ENCODE measurements around the gene MAST4. TPM values are rescaled to one million over a fixed set of nuclear protein-coding genes. Genes with fewer than 3 reads are reported as not detected.

Gene MAST4
- total RNA-seq, 2 donors from 2014 or later: 50.4 to 60.6 TPM

DNA sequence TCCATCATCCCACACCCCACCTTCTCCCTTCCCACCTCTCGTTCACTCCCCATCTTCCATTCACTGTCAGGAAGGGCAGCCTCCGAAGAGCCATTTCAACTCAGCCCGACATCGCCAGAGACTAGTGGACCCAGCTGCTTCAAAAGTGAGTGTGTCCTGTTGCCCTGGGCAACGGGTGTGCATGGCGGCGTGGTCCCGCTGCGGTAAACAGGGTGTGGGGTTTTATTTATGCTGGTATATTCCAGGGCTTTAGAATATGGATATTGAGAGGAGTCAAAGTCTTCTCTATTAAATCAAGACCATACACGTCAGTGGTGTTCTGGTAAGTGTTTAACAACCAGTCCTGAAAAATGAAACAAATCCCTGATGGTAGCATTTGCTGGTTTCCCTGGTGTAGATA lies 274.5 kb downstream of the MAST4 start:
- Histone ChIP-seq H3K9me3 (no peaks in the 10 kb centered on the region), H3K36me3 (no peaks in the 10 kb centered on the region), H3K4me1 (peaks cover 0 to 5% of the 10 kb centered on the region in 2 donors), H3K4me3 (no peak overlapping the region), H3K27ac (no peak overlapping the region), H3K27me3 (no peaks in the 10 kb centered on the region)
- no peak for DNase-seq (ENCODE audit: low spot score)
- TF ChIP-seq, protein P1, sequence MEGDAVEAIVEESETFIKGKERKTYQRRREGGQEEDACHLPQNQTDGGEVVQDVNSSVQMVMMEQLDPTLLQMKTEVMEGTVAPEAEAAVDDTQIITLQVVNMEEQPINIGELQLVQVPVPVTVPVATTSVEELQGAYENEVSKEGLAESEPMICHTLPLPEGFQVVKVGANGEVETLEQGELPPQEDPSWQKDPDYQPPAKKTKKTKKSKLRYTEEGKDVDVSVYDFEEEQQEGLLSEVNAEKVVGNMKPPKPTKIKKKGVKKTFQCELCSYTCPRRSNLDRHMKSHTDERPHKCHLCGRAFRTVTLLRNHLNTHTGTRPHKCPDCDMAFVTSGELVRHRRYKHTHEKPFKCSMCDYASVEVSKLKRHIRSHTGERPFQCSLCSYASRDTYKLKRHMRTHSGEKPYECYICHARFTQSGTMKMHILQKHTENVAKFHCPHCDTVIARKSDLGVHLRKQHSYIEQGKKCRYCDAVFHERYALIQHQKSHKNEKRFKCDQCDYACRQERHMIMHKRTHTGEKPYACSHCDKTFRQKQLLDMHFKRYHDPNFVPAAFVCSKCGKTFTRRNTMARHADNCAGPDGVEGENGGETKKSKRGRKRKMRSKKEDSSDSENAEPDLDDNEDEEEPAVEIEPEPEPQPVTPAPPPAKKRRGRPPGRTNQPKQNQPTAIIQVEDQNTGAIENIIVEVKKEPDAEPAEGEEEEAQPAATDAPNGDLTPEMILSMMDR (IDR thresholded peaks at IDR 0.05): no peak

DNA sequence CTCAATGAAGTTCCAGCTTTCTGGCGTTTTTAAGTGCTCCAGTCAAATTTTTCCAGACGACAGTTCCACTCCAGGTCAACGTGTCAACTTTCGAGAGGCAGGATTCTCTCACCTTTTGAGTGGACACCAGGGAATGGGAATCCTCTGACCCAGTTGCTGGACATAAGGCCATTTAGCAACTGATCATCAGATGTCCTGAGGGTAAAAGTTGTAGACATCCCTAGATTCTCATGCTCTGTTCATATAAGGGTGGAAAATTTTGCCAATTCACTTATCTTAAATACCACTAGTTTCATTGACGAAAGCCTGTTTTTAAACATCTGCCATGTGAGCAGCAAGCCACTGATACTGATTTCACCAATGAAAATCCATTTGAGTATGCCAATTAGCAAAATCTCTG lies 275.5 kb downstream of the MAST4 start:
- no peak overlapping the region for H3K27ac ChIP-seq
- H3K36me3 ChIP-seq: no peaks in the 10 kb centered on the region
- H3K4me3 ChIP-seq: no peak overlapping the region
- no peak for DNase-seq (ENCODE audit: low spot score)
- H3K4me1 ChIP-seq: peaks cover 0 to 5% of the 10 kb centered on the region in 2 donors
- no peaks in the 10 kb centered on the region for H3K9me3 ChIP-seq
- H3K27me3 ChIP-seq: no peaks in the 10 kb centered on the region
- TF ChIP-seq, protein P1 (IDR thresholded peaks at IDR 0.05): no peak

DNA sequence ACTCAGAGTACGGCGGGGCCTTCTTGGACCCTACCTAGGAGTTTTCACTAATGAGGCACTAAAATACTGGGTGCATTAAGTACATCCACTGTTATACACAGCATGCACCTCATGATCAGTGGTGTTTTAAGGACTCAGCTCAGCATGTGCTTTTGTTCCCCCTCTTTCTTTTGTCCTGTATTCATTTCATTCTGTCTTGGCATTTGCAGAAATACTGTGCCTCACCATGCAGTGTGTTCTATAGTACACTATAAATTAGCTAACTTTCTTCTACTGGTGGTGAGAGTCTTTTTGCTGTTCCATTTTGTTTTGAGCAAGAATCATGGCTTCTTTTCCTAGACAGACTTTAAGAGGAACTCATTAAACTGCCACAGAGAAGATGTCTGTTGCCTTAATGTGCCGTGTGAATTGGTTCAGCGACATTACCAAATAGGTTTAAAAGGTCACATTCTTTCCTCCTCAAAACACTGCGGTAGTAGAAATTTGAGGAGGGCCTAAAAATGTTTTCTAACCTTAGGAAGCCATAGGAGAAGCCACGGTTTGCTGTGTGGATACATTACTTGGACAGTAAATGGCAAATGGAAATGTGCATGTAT lies 276.6 kb downstream of the MAST4 start:
- DNase-seq (ENCODE audit: low spot score): no peak
- Histone ChIP-seq H3K4me3 (no peak overlapping the region), H3K27me3 (no peaks in the 10 kb centered on the region), H3K4me1 (no peaks in the 10 kb centered on the region), H3K27ac (no peak overlapping the region), H3K9me3 (no peaks in the 10 kb centered on the region), H3K36me3 (no peaks in the 10 kb centered on the region)
- TF ChIP-seq, protein P1 (IDR thresholded peaks at IDR 0.05): no peak

DNA sequence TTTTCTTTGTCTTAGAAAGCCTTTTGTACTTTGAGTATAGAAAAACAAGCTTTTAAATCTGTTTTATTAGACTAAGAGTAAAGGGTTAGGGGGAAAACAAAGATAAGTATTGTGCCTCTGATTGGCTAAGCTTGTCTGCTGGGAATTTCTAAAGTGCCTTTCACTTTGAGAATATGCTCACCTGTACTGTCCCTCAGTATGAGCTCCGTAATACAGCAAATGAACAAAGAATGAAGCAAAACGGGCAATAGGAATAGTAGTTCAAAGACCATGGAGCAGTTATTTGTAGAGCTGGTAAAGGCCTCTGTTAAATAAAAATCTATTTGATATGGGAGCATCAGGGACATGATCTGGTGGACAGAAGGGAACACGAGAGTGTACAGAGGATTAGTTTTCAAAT lies 277.8 kb downstream of the MAST4 start:
- Histone ChIP-seq H3K27me3 (no peaks in the 10 kb centered on the region), H3K4me3 (no peak overlapping the region), H3K36me3 (no peaks in the 10 kb centered on the region), H3K9me3 (no peaks in the 10 kb centered on the region), H3K4me1 (no peaks in the 10 kb centered on the region), H3K27ac (no peak overlapping the region)
- TF ChIP-seq, protein P1 (IDR thresholded peaks at IDR 0.05): no peak
- DNase-seq (ENCODE audit: low spot score): no peak

DNA sequence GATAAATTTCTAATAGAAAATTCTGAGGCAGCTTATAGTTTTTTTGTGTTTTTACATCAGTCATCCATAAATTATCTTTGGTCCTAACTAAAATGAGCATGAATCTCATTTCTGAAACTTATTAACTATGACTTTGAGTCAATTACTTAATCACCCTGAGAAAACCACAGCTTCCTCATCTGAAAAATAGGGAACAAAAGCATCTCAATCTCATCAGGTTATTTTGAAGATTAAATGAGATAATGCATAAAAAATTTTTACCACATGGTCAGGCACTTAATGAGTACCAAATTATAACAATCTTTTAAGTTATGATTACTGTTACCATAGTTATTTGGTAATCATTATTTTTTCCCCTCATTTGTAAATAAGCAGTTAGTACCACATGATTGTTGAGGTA lies 279.1 kb downstream of the MAST4 start:
- Histone ChIP-seq H3K27ac (no peak overlapping the region), H3K4me3 (no peak overlapping the region), H3K27me3 (no peaks in the 10 kb centered on the region), H3K36me3 (no peaks in the 10 kb centered on the region), H3K4me1 (no peaks in the 10 kb centered on the region), H3K9me3 (no peaks in the 10 kb centered on the region)
- DNase-seq (ENCODE audit: low spot score): no peak
- TF ChIP-seq, protein P1 (IDR thresholded peaks at IDR 0.05): no peak

DNA sequence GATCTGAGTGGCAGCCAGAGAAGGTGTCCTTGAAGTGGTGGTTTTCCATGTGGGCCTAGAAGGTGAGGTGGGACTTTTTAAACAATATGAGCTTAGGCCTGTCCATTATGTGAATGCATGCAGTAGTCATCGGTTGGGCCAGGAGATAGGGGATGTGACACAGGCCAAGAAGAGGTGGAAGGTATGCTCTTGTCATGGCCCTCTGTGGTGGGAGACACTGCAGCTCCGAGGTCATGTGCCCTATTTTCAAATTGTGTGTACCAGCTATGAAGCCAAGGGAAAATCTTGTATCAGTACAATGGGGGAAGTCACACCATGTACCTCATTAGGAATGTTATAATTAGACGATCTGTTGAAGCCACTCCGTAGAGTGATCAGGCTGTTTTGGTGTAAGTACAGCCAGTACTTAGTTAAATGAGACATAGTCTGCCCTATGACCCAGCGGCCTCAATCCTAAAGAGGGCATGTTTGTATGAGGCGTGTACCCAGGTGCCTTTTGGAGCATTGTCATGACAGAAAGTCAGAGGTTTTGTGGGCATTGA lies 280.1 kb downstream of the MAST4 start:
- peak overlapping the region in 1 of 2 donors; percentile 18 for H3K27ac ChIP-seq
- TF ChIP-seq, protein P1 (IDR thresholded peaks at IDR 0.05): no peak

More for the DNA sequence above, 280.1 kb downstream of the MAST4 start:
- Histone ChIP-seq H3K4me1 (peaks cover 0 to 4% of the 10 kb centered on the region in 2 donors), H3K36me3 (no peaks in the 10 kb centered on the region), H3K4me3 (no peak overlapping the region), H3K27me3 (no peaks in the 10 kb centered on the region), H3K9me3 (no peaks in the 10 kb centered on the region)
- DNase-seq (ENCODE audit: low spot score): no peak
